ENCODE data around the gene COL25A1. TPM values are rescaled to one million over a fixed set of nuclear protein-coding genes. Genes with fewer than 3 reads are reported as not detected.

The COL25A1 gene
- total RNA-seq, 4 donors from 2014 or later: 2.5 TPM; not detected in 3

DNA sequence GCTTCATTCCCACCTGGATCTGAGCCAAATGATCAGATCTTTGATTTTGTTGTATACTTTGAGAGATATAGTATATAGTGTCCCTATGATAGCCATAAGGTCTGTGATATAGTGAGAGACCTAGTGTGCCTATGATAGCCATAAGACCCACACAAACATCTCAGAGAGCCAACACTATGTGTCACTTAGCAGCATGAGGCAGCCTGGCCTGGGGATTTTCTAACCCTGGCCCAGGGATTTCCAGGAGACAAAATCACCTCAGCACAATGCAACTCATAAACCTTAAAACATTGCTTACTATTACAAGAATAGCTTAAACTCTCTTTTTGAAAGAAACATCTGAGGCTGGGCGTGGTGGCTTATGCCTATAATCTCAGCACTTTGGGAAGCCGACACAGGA, 23.2 kb upstream of the COL25A1 start:
- DNase-seq: no peak
- TF ChIP-seq POLR2A (IDR thresholded peaks at IDR 0.05): no peak
- TF ChIP-seq, protein P1, sequence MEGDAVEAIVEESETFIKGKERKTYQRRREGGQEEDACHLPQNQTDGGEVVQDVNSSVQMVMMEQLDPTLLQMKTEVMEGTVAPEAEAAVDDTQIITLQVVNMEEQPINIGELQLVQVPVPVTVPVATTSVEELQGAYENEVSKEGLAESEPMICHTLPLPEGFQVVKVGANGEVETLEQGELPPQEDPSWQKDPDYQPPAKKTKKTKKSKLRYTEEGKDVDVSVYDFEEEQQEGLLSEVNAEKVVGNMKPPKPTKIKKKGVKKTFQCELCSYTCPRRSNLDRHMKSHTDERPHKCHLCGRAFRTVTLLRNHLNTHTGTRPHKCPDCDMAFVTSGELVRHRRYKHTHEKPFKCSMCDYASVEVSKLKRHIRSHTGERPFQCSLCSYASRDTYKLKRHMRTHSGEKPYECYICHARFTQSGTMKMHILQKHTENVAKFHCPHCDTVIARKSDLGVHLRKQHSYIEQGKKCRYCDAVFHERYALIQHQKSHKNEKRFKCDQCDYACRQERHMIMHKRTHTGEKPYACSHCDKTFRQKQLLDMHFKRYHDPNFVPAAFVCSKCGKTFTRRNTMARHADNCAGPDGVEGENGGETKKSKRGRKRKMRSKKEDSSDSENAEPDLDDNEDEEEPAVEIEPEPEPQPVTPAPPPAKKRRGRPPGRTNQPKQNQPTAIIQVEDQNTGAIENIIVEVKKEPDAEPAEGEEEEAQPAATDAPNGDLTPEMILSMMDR (IDR thresholded peaks at IDR 0.05): no peak
- Histone ChIP-seq H3K27ac (no peak overlapping the region), H3K4me3 (no peak overlapping the region), H3K36me3 (no peaks in the 10 kb centered on the region), H3K27me3 (no peaks in the 10 kb centered on the region), H3K9me3 (no peaks in the 10 kb centered on the region), H3K4me1 (no peaks in the 10 kb centered on the region)

DNA sequence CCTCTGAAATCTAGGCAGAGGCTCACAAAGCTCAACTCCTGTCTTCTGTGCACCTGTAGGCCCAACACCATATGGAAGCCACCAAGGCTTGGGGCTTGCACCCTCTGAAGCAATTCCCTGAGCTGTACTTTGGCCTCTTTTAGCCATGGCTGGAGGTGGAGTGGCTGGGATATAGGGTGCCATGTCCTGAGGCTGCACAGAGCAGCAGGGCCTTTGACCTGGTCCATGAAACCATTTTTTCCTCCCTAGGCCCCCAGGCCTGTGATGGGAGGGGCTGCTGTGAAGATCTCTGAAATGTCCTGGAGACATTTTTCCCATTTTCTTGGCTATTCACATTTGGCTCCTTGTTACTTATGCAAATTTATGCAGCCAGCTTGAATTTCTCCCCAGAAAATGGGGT, 20.9 kb upstream of the COL25A1 start:
- Histone ChIP-seq H3K4me1 (no peaks in the 10 kb centered on the region), H3K27me3 (no peaks in the 10 kb centered on the region), H3K27ac (no peak overlapping the region), H3K9me3 (no peaks in the 10 kb centered on the region), H3K36me3 (no peaks in the 10 kb centered on the region), H3K4me3 (no peak overlapping the region)
- DNase-seq: no peak
- TF ChIP-seq, protein P1 (IDR thresholded peaks at IDR 0.05): no peak
- TF ChIP-seq POLR2A (IDR thresholded peaks at IDR 0.05): no peak

DNA sequence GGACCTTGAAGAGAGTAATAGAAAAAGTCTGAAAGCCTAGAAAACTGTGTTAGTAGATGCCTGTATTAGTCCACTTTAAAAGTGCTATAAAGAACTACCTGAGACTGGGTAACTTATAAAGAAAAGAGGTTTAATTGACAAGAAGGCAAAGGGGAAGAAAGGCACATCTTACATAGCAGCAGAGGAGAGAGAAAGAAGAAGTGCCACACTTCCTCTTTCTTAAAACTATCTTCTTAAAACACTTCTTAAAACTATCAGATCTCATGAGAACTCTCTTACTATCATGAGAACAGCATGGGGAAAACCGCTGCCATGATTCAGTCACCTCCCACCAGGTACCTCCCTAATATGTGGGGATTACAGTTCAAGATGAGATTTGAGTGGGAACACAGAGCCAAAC, 18.8 kb upstream of the COL25A1 start:
- H3K4me3 ChIP-seq: no peak overlapping the region
- no peaks in the 10 kb centered on the region for H3K36me3 ChIP-seq
- no peak for TF ChIP-seq POLR2A (IDR thresholded peaks at IDR 0.05)
- TF ChIP-seq, protein P1 (IDR thresholded peaks at IDR 0.05): no peak
- no peaks in the 10 kb centered on the region for H3K4me1 ChIP-seq
- no peaks in the 10 kb centered on the region for H3K9me3 ChIP-seq
- no peaks in the 10 kb centered on the region for H3K27me3 ChIP-seq
- H3K27ac ChIP-seq: no peak overlapping the region
- DNase-seq: no peak

DNA sequence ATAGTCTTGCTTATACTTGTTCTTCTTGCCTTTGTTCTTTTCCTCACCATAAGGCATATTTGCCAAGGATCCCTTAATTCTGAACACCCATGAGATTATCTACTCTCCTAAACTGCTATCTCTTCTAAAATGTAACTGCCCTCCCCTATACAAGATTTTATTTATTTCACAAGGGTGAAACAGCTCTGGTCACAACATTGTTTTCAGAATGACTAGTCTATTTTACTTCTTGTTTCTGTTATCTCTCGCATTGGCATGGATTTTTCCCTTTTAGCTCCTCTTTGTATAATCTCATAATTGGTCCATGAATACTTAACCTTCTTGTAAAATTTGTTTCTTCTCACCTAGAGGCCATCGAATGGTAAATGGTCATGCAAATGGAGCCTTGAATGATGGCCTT, 17.2 kb upstream of the COL25A1 start:
- H3K27me3 ChIP-seq: no peaks in the 10 kb centered on the region
- H3K4me1 ChIP-seq: no peaks in the 10 kb centered on the region
- TF ChIP-seq, protein P1 (IDR thresholded peaks at IDR 0.05): no peak
- no peak for TF ChIP-seq POLR2A (IDR thresholded peaks at IDR 0.05)
- no peaks in the 10 kb centered on the region for H3K9me3 ChIP-seq
- H3K27ac ChIP-seq: no peak overlapping the region
- H3K36me3 ChIP-seq: no peaks in the 10 kb centered on the region
- no peak overlapping the region for H3K4me3 ChIP-seq
- no peak for DNase-seq

DNA sequence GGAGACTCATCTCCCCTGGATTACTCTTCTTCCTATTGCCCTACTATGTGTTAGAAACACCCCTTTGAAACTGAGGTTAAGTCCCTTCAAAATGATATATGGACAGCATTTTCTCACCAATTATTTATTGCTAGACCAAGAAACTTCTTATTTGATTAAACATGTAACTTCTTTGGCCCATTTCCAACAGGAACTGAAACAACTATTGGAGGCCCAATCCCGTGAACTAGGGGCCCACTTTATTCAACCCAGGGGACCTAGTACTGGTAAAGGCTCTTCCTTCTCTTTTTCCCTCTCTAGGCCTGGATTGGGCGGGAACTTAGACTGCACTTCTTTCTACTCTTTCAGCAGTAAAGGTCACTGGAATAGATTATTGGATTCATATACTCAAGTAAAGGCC, 16.7 kb upstream of the COL25A1 start:
- Histone ChIP-seq H3K4me1 (no peaks in the 10 kb centered on the region), H3K4me3 (no peak overlapping the region), H3K27me3 (no peaks in the 10 kb centered on the region), H3K9me3 (no peaks in the 10 kb centered on the region), H3K36me3 (no peaks in the 10 kb centered on the region), H3K27ac (no peak overlapping the region)
- TF ChIP-seq, protein P1 (IDR thresholded peaks at IDR 0.05): no peak
- no peak for TF ChIP-seq POLR2A (IDR thresholded peaks at IDR 0.05)
- DNase-seq: no peak

DNA sequence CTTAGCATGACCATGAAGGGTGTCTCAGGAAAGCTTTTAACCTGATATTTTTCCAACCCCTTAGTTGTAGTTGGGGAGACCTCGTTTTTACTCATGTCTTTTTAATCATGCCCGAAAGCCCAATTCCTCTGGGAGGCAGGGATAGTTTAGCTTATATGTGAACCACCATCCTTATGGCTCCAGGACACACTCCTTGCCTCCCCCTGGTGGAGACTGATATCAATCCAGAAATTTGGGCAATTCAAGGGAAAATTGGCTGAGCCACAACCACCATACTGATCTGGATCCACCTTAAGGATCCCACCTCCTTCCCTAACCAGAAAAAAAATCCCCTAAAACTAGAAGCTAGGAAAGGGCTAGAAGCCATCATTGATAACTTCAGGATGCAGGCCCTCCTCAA, 13.4 kb upstream of the COL25A1 start:
- Histone ChIP-seq H3K27ac (no peak overlapping the region), H3K9me3 (no peaks in the 10 kb centered on the region), H3K4me3 (no peak overlapping the region), H3K36me3 (no peaks in the 10 kb centered on the region), H3K4me1 (no peaks in the 10 kb centered on the region), H3K27me3 (no peaks in the 10 kb centered on the region)
- TF ChIP-seq POLR2A (IDR thresholded peaks at IDR 0.05): no peak
- TF ChIP-seq, protein P1 (IDR thresholded peaks at IDR 0.05): no peak
- no peak for DNase-seq
